Thyroid gland (tissue), 4 donors: Measurements from ENCODE around the gene PLCH1. TPM values are rescaled to one million over a fixed set of nuclear protein-coding genes. Genes with fewer than 3 reads are reported as not detected.

Experiments used
- DNase-seq, 2 donors: peaks; one replicate each; pipeline ENCODE4 v3.0.0-alpha.2; 2019
- H3K27ac ChIP-seq, 3 donors: fragments of 200-600 bp; sonication (generic); 1 replicate in 2 of 3; 2 replicates in 1 of 3; pipeline ENCODE4 v1.5.1; 2016 to 2019; ENCODE audit warnings: mild to moderate bottlenecking in 1 of 3, moderate library complexity in 1 of 3
- H3K27me3 ChIP-seq: fragments of 200-600 bp; sonication (generic); one replicate; pipeline ENCODE4 v1.5.1; 2019
- H3K36me3 ChIP-seq, 2 donors: fragments of 200-600 bp; sonication (generic); one replicate each; pipeline ENCODE4 v1.5.1; 2016 to 2019
- H3K4me1 ChIP-seq, 2 donors: fragments of 200-600 bp; sonication (generic); one replicate each; pipeline ENCODE4 v1.5.1; 2017 to 2019
- H3K4me3 ChIP-seq, 3 donors: fragments of 200-600 bp; sonication (generic); replicated peaks in 1 of 3; 1 replicate in 2 of 3; 2 replicates in 1 of 3; pipeline ENCODE4 v1.5.1; 2016; ENCODE audit warnings: mild to moderate bottlenecking in 1 of 3
- H3K9me3 ChIP-seq: fragments of 200-600 bp; sonication (generic); one replicate; pipeline ENCODE4 v1.5.1; 2017
- POLR2A ChIP-seq, 2 donors: fragments of 450-650 bp; IDR thresholded peaks; one replicate each; pipeline ENCODE4 v1.6.1; 2017; ENCODE audit warnings: antibody characterized with exemption in 2 of 2, mild to moderate bottlenecking in 2 of 2, moderate library complexity in 1 of 2
- WGBS, 2 donors: methylation state at CpG; one replicate each; pipeline ENCODE4 v1.1.5; 2017; 5-methylcytosine and 5-hydroxymethylcytosine counted together
- intact Hi-C: fragments of 100-400 bp; cut with DNase I; formaldehyde crosslinking; loops from one replicate; pipeline ENCODE4 v1.15.1; 2023
- total RNA-seq, 4 donors: library from RNA; depleted of rRNA; stranded (reverse); fragments of >200 nt; gene quantifications; one replicate each; pipeline ENCODE4 v1.2.3, GENCODE V29; 2016
- TF ChIP-seq, protein P1 (sequence below), 6 experiments: fragments of 200-600 bp in 3 of 6; fragments of 450-650 bp in 3 of 6; sonication (generic) in 3 of 6; IDR thresholded peaks; one replicate each; pipeline ENCODE4 v1.5.1; 2016 to 2019; ENCODE audit warnings: antibody characterized with exemption in 6 of 6, mild to moderate bottlenecking in 2 of 6, inconsistent platforms in 1 of 6, moderate library complexity in 1 of 6

PLCH1 gene
- total RNA-seq, 4 donors from 2014 or later, result 4.3 to 20.6 (median 14.1) TPM

DNA sequence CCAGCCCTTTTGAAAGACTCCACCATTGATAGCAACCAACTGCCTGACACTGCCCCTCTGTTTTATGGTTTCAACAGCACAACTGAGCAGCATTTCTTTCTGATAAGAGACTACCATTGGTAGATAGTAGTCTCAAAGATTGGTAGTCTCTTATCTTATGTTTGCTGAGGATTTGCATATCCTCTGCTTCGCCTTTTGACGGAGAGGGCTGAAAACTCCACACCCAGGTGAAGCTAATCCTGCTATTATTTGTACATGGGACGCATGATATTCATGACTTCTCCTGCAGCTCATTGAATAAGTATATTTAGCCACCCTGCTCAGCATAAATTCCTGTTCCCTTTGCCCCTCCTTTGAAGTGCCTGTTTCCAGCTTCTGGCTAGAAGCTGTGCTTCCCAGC lies 332.0 kb downstream of the PLCH1 start:
- intact Hi-C loops, result no loop called here
- TF ChIP-seq, protein P1, sequence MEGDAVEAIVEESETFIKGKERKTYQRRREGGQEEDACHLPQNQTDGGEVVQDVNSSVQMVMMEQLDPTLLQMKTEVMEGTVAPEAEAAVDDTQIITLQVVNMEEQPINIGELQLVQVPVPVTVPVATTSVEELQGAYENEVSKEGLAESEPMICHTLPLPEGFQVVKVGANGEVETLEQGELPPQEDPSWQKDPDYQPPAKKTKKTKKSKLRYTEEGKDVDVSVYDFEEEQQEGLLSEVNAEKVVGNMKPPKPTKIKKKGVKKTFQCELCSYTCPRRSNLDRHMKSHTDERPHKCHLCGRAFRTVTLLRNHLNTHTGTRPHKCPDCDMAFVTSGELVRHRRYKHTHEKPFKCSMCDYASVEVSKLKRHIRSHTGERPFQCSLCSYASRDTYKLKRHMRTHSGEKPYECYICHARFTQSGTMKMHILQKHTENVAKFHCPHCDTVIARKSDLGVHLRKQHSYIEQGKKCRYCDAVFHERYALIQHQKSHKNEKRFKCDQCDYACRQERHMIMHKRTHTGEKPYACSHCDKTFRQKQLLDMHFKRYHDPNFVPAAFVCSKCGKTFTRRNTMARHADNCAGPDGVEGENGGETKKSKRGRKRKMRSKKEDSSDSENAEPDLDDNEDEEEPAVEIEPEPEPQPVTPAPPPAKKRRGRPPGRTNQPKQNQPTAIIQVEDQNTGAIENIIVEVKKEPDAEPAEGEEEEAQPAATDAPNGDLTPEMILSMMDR (IDR thresholded peaks at IDR 0.05), result no peak
- no peak for TF ChIP-seq POLR2A (IDR thresholded peaks at IDR 0.05)
- H3K4me1 ChIP-seq, result no peaks in the 10 kb centered on the region
- no peaks in the 10 kb centered on the region for H3K36me3 ChIP-seq
- no peak overlapping the region for H3K27ac ChIP-seq
- no peak overlapping the region for H3K4me3 ChIP-seq
- WGBS, 2 donors, result 80 to 83% methylated on average over 3 of the region's 3 CpGs
- H3K9me3 ChIP-seq, result no peaks in the 10 kb centered on the region
- no peak for DNase-seq
- no peaks in the 10 kb centered on the region for H3K27me3 ChIP-seq

DNA sequence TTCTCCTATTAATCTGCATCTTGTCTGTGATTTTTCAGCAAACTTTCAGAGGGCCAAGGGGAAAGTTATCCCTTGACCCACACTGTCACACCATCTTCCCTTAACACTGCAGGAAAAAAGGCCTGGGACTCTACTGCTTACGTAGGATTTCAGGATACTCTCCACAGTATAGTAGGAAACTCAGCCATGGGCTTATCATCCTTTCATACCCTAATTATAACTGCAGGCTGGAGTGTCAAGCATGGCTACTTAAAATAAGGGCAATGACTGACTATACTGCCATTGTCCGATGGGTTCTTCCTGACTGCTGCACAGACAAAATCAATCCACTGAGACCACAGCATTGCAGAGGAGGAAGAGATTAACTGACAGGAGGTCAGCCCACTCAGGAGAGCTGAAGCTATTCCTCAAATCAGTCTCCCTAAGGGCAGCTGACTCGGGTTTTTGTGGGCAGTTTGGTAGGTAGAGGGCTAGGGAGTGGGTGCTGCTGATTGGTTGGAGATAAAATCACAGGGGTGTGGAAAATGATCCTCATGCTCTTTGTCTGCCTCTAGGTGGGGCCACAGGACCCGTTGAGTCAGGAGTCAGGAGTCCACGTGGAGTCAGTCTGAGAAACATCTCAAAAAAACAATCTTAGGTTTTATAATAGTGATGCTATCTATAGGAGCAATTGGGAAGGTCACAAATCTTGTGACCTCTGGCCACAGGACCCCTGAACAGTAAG lies 333.2 kb downstream of the PLCH1 start:
- H3K4me3 ChIP-seq, result no peak overlapping the region
- H3K4me1 ChIP-seq, result no peaks in the 10 kb centered on the region
- no peak overlapping the region for H3K27ac ChIP-seq
- intact Hi-C loops, result no loop called here
- no peaks in the 10 kb centered on the region for H3K27me3 ChIP-seq
- no peaks in the 10 kb centered on the region for H3K36me3 ChIP-seq
- DNase-seq, result no peak
- WGBS, 2 donors, result 74 to 81% methylated on average over 5 of the region's 5 CpGs
- no peak for TF ChIP-seq POLR2A (IDR thresholded peaks at IDR 0.05)
- TF ChIP-seq, protein P1 (IDR thresholded peaks at IDR 0.05), result no peak
- no peaks in the 10 kb centered on the region for H3K9me3 ChIP-seq

DNA sequence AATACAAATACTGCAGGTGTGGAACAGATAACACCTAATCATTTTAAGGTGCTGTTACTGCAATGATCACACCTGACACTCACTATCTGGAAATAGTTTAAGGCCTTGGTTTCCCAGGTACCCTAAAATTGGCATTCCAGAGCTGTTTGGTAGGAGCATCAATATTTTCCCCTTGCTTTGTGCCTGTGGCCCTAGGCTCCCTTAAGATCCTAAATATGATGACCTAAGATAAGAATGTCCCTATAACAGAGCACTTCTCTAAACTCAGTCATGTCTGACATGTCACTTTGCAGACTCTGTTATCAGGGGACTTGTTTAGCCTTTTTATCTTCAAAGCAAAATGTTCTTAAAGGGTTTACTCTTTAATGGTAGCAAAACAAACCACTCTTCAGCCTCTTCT lies 335.5 kb downstream of the PLCH1 start:
- H3K9me3 ChIP-seq, result no peaks in the 10 kb centered on the region
- H3K36me3 ChIP-seq, result no peaks in the 10 kb centered on the region
- no peaks in the 10 kb centered on the region for H3K27me3 ChIP-seq
- H3K27ac ChIP-seq, result no peak overlapping the region
- no peak for TF ChIP-seq POLR2A (IDR thresholded peaks at IDR 0.05)
- TF ChIP-seq, protein P1 (IDR thresholded peaks at IDR 0.05), result no peak
- no peaks in the 10 kb centered on the region for H3K4me1 ChIP-seq
- no peak for DNase-seq
- H3K4me3 ChIP-seq, result no peak overlapping the region
- intact Hi-C loops, result no loop called here

DNA sequence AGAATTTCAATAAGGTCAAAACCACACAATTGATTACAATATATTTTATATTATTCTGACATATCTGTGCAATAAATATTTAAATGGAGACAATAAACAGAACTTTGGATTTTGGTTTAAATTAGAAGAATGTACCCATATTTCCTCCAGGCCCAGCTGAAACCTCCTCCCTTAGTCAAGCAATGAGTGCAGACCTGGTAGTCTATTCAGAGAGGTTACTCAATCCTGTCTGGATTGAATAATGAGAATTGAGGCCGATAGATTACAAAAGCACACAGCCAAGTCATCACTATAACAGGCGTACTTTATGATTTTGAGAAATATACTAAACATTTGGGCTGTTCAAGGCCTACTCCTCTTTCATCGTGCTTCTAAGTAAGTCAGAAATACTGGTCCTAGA lies 336.9 kb downstream of the PLCH1 start:
- 92 to 94% methylated on average over 3 of the region's 3 CpGs for WGBS, 2 donors
- no peaks in the 10 kb centered on the region for H3K4me1 ChIP-seq
- no peaks in the 10 kb centered on the region for H3K27me3 ChIP-seq
- DNase-seq, result no peak
- no peaks in the 10 kb centered on the region for H3K9me3 ChIP-seq
- no peak for TF ChIP-seq POLR2A (IDR thresholded peaks at IDR 0.05)
- TF ChIP-seq, protein P1 (IDR thresholded peaks at IDR 0.05), result no peak
- H3K36me3 ChIP-seq, result no peaks in the 10 kb centered on the region
- intact Hi-C loops, result no loop called here
- H3K27ac ChIP-seq, result no peak overlapping the region
- H3K4me3 ChIP-seq, result no peak overlapping the region

DNA sequence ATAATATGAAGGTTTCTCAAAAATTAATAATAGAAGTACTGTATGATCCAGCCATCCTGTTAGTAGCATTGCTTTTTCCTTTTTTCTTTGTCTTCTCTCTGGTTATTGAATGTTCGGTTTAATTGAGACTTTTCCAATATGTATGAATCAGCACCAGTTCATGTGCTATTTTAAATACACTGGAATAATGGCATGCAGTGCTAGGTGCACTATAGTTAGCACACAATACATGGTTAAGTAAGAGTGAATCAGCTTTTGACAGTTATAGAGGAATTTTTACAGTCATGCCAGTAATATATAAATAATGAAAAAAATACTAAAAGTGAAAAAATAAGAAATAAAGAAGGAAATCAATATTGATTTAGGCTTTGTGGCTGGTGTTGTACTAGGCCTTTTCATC lies 337.5 kb downstream of the PLCH1 start:
- no peak overlapping the region for H3K27ac ChIP-seq
- 89 to 92% methylated on average over 1 of the region's 1 CpG for WGBS, 2 donors
- H3K36me3 ChIP-seq, result no peaks in the 10 kb centered on the region
- TF ChIP-seq POLR2A (IDR thresholded peaks at IDR 0.05), result no peak
- TF ChIP-seq, protein P1 (IDR thresholded peaks at IDR 0.05), result no peak
- no peak overlapping the region for H3K4me3 ChIP-seq
- no peak for DNase-seq
- no peaks in the 10 kb centered on the region for H3K4me1 ChIP-seq
- H3K27me3 ChIP-seq, result no peaks in the 10 kb centered on the region
- H3K9me3 ChIP-seq, result no peaks in the 10 kb centered on the region
- intact Hi-C loops, result no loop called here
